GM12891 (cell line): Measurements from ENCODE around the gene CSNK1G1.
"Not testable (repeated sequence)": the region's sequence is repeated elsewhere in the genome, so short reads cannot be mapped to it uniquely, and the experiment has no call there.

Experiments used
- DNase-seq: peaks from one replicate; pipeline ENCODE4 v3.0.0; 2011; ENCODE audit warnings: low spot score; ENCODE audit not compliant: insufficient read length
- FAIRE-seq: peaks from 2 replicates; lab custom pipeline; 2011; peaks lifted over from hg19 to GRCh38; lab: Jason Lieb, UNC
- PAX5 ChIP-seq: IDR thresholded peaks from 2 replicates; pipeline ENCODE4 v1.6.1; 2011; ENCODE audit warnings: low read length, moderate library complexity, mild to moderate bottlenecking; ENCODE audit not compliant: insufficient read depth, severe bottlenecking
- POLR2A ChIP-seq: IDR thresholded peaks from 2 replicates; pipeline ENCODE4 v1.6.1; 2011; ENCODE audit warnings: low read depth, low read length, control low read depth
- POLR2AphosphoS5 ChIP-seq: IDR thresholded peaks from 2 replicates; pipeline ENCODE4 v1.6.1; 2011; ENCODE audit warnings: low read depth, low read length, control low read depth
- POU2F2 ChIP-seq: IDR thresholded peaks from 2 replicates; pipeline ENCODE4 v1.6.1; 2011; ENCODE audit warnings: low read depth, mild to moderate bottlenecking, control low read depth, low read length, moderate library complexity
- SPI1 ChIP-seq: IDR thresholded peaks from 2 replicates; pipeline ENCODE4 v1.6.1; 2011; ENCODE audit warnings: low read depth, low read length, control low read depth
- TAF1 ChIP-seq: IDR thresholded peaks from 2 replicates; pipeline ENCODE4 v1.6.1; 2011; ENCODE audit warnings: low read depth, low read length, control low read depth

CSNK1G1 gene

DNA sequence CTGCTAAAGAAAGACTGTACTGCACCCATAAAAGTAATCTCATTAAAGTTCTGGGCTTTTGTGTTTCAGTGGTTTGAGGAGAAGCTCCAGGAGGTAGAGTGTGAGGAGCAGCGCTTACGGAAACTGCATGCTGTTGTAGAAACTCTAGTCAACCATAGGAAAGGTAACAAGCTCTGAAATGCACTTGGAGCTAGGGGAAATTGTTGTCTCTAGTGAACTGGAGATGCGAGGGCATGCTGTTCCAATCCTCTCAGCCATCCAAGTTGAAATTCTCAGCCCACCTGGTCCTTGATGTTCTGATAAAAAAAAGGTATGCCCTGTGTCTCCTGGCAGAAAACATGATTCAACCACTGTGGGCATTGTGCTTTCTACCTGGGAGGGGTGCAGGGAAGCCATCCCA is 225.8 kb downstream of the CSNK1G1 start:
- DNase-seq (no peak), FAIRE-seq (no peak)
- TF ChIP-seq TAF1 (no peak), POLR2AphosphoS5 (no peak)

DNA sequence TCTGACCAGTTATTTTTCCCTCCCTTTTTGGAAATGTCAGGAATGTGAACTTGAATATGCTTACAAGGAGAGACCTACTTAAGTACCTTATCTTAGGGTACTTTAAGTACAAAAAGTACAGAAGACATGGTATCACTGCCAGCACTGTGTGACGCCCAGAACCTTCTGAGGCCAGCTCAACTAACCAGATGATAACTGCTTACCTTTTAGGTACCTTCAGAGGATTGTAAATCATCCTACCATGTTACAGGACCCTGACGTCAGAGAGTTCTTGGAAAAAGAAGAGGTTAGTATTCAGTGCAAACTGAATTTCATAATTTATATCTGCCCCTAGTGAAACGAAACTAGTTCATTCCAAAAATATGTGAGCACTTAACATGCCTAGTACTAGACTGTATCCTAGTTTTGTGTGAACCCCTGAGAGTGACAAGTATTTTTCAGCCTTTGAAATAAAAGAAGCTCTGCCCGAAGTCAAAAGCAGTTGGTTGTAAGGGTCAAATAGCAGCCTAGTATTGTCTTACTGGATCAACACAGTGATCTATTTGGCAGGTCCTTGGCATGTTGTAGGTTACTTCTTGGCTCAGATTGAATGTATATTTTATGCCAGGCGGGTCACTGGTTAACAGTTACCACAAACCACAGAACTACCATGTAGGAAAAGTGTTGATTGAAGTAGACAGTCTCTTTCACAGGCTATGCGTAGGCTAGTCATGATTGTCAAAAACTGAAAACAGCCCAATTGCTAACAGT is 228.3 kb downstream of the CSNK1G1 start:
- no peak for TF ChIP-seq TAF1
- no peak for TF ChIP-seq PAX5
- no peak for TF ChIP-seq POU2F2
- TF ChIP-seq POLR2AphosphoS5: no peak
- TF ChIP-seq SPI1: no peak
- no peak for TF ChIP-seq POLR2A
- DNase-seq (no peak), FAIRE-seq (no peak)

DNA sequence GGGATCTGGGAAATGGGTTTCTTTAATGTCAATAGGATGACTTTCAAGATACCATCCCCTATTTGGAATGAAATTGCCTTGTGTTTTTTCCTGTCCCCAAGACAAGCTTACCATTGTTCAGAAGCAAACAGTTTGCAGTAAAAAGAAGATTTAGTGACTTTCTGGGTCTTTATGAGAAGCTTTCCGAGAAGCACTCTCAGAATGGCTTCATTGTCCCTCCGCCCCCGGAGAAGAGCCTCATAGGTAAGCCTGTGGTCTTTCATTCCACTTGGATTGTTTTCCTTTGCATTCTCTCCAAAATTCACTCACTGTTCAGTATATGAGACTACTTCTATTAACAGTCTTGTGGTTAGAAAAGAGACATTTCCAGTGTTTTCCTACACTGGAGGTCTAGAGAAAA is 230.0 kb downstream of the CSNK1G1 start:
- no peak for DNase-seq
- no peak for FAIRE-seq
- TF ChIP-seq PAX5 (no peak), TAF1 (no peak), POLR2AphosphoS5 (no peak), POU2F2 (no peak), SPI1 (no peak), POLR2A (no peak)

- DNase-seq: no peak
- TF ChIP-seq POLR2A (no peak), POLR2AphosphoS5 (no peak), SPI1 (no peak), POU2F2 (no peak), TAF1 (no peak), PAX5 (no peak)
- FAIRE-seq: no peak
Observed at GRCh38 chr15:64122936-64123351, 233.0 kb downstream of the CSNK1G1 start.

GRCh38 chr15:64122444-64122843 is 233.5 kb downstream of the CSNK1G1 start:
- TF ChIP-seq POLR2AphosphoS5 (no peak), TAF1 (no peak), POLR2A (no peak), POU2F2 (no peak), SPI1 (no peak), PAX5 (no peak)
- FAIRE-seq: no peak
- DNase-seq: no peak

GRCh38 chr15:64121614-64122013 is 234.4 kb downstream of the CSNK1G1 start:
- no peak for TF ChIP-seq PAX5
- no peak for TF ChIP-seq POLR2A
- TF ChIP-seq TAF1: no peak
- no peak for TF ChIP-seq POU2F2
- no peak for TF ChIP-seq POLR2AphosphoS5
- TF ChIP-seq SPI1: no peak
- FAIRE-seq (no peak), DNase-seq (no peak)

DNA sequence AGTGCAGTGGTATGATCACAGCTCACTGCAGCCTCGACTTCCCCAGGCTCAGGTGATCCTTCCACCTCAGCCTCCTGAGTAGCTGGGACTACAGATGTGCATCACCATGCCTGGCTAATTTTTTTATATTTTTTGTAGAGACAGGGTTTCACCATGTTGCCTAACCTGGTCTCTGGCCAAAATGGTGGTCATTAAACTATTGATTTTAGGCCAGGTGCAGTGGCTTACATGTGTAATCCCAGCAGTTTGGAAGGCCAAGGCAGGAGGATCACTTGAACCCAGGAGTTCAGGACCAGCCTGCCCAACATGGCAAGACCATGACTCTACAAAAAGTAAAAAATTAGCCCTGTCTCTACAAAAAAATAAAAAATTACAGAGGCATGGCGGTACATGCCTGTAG is 235.7 kb downstream of the CSNK1G1 start:
- not testable (repeated sequence) for FAIRE-seq, DNase-seq

GRCh38 chr15:64117759-64118487 is 238.1 kb downstream of the CSNK1G1 start:
- FAIRE-seq (no peak), DNase-seq (no peak)
- TF ChIP-seq POLR2AphosphoS5: no peak
- TF ChIP-seq SPI1: no peak
- TF ChIP-seq TAF1: no peak
- no peak for TF ChIP-seq POLR2A
- TF ChIP-seq PAX5: no peak
- no peak for TF ChIP-seq POU2F2
